Osteocyte (in vitro differentiated cells): ENCODE measurements around the gene URM1. TPM values are rescaled to one million over a fixed set of nuclear protein-coding genes. Genes with fewer than 3 reads are reported as not detected.

Source experiments
- DNase-seq: peaks from one replicate; pipeline ENCODE4 v3.0.0; 2021; ENCODE audit warnings: mixed read lengths; ENCODE audit not compliant: unreplicated experiment; ENCODE audit errors: extremely low spot score
- H3K27ac Mint-ChIP-seq: one replicate; pipeline ENCODE4 v1.8.0; 2021; ENCODE audit warnings: mild to moderate bottlenecking, mixed read lengths; ENCODE audit not compliant: unreplicated experiment
- H3K27me3 Mint-ChIP-seq: one replicate; pipeline ENCODE4 v1.8.0; 2021; ENCODE audit warnings: mixed read lengths; ENCODE audit not compliant: unreplicated experiment
- H3K36me3 Mint-ChIP-seq: one replicate; pipeline ENCODE4 v1.8.0; 2021; ENCODE audit warnings: mixed read lengths; ENCODE audit not compliant: unreplicated experiment
- H3K4me1 Mint-ChIP-seq: one replicate; pipeline ENCODE4 v1.8.0; 2021; ENCODE audit warnings: mixed read lengths; ENCODE audit not compliant: unreplicated experiment
- H3K4me3 Mint-ChIP-seq: one replicate; pipeline ENCODE4 v1.8.0; 2021; ENCODE audit warnings: mild to moderate bottlenecking, moderate library complexity, mixed read lengths; ENCODE audit not compliant: unreplicated experiment
- H3K9me3 Mint-ChIP-seq: one replicate; pipeline ENCODE4 v1.8.0; 2021; ENCODE audit warnings: mixed read lengths; ENCODE audit not compliant: unreplicated experiment
- total RNA-seq: library from RNA; stranded (reverse); gene quantifications from 2 replicates; pipeline ENCODE4 v1.2.1, GENCODE V29; 2021
- TF ChIP-seq, protein P1 (sequence below): fragments of 200-600 bp; sonication (generic); IDR thresholded peaks from 2 replicates; pipeline ENCODE4 v1.5.0; 2021; ENCODE audit warnings: antibody characterized with exemption, mild to moderate bottlenecking, moderate library complexity

The URM1 gene
- total RNA-seq, 1 donor from 2014 or later, result 62.0 TPM

DNA sequence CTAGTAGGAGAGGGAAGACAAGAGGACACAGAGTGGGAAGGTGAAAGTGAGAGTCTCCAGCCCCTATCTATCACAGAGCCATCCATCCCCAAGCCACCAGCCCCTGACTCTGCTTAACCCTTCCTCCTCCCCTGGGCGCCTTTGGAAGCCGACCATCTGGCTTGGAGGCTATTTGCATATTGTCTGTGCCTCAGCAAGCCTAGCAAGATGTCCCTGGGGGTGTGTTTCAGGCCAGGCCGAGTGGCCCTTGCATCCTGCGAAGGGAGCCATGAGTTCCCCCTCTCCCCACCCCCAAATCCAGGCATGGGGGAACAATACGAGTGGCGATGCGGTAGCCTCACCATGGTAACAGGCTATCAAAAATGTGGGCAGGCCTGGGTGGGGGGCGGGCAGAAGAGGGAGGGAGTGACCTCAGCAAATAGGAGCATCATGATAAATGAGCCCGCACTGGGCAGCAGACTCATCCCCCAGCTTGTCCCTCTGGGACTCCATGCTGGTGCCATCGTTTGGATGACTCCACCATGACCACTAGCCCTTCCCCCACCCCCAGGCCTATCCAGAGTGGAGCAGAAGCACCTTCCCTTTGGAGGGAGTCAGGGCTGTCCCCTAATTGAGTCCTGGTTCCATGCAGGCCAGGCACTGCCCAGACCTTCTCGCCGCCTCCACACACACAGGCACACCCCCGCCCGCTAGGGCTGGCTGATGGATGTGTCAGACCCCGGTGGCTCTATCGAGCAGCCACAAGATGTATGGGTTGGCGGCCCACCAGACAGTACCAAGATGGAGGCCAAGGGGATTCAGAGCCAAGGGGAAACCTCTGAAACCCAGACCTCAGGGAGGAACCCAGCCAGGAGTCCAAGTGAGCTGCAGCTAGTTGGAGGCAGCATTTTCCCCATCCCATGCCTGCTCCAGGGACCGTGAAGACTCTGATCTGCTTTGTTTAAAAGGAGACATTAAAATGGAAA is 14.6 kb downstream of the URM1 start:
- H3K36me3 Mint-ChIP-seq, result peaks cover 10% of the 10 kb centered on the region
- H3K27me3 Mint-ChIP-seq, result no peaks in the 10 kb centered on the region
- H3K4me1 Mint-ChIP-seq, result no peaks in the 10 kb centered on the region
- H3K9me3 Mint-ChIP-seq, result no peaks in the 10 kb centered on the region
- DNase-seq, result no peak
- TF ChIP-seq, protein P1, sequence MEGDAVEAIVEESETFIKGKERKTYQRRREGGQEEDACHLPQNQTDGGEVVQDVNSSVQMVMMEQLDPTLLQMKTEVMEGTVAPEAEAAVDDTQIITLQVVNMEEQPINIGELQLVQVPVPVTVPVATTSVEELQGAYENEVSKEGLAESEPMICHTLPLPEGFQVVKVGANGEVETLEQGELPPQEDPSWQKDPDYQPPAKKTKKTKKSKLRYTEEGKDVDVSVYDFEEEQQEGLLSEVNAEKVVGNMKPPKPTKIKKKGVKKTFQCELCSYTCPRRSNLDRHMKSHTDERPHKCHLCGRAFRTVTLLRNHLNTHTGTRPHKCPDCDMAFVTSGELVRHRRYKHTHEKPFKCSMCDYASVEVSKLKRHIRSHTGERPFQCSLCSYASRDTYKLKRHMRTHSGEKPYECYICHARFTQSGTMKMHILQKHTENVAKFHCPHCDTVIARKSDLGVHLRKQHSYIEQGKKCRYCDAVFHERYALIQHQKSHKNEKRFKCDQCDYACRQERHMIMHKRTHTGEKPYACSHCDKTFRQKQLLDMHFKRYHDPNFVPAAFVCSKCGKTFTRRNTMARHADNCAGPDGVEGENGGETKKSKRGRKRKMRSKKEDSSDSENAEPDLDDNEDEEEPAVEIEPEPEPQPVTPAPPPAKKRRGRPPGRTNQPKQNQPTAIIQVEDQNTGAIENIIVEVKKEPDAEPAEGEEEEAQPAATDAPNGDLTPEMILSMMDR, result no peak
- no peak overlapping the region for H3K4me3 Mint-ChIP-seq
- no peak overlapping the region for H3K27ac Mint-ChIP-seq

DNA sequence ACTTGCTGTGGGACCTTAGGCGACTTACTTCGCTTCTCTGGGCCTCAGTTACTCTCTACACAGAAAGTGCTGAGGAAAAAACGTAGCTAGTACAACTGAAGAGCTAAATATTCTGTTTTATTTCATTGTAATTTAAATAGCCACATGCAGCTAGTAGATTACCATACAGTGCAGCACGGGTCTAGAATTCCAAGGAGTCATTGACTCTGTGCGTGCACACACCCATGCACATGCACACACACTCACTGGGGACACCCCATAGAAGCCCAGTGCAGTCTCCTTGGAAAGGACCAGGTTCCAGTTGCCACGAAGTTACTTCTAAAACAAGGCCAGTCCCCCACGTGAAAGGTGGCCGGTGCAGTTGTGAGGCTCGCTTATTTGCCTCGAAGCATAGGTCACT is 17.0 kb downstream of the URM1 start:
- DNase-seq, result no peak
- Mint-ChIP-seq H3K4me3 (no peak overlapping the region), H3K4me1 (no peaks in the 10 kb centered on the region), H3K27me3 (peaks cover 2% of the 10 kb centered on the region), H3K36me3 (peaks cover 15% of the 10 kb centered on the region), H3K9me3 (no peaks in the 10 kb centered on the region), H3K27ac (no peak overlapping the region)
- TF ChIP-seq, protein P1, result no peak

DNA sequence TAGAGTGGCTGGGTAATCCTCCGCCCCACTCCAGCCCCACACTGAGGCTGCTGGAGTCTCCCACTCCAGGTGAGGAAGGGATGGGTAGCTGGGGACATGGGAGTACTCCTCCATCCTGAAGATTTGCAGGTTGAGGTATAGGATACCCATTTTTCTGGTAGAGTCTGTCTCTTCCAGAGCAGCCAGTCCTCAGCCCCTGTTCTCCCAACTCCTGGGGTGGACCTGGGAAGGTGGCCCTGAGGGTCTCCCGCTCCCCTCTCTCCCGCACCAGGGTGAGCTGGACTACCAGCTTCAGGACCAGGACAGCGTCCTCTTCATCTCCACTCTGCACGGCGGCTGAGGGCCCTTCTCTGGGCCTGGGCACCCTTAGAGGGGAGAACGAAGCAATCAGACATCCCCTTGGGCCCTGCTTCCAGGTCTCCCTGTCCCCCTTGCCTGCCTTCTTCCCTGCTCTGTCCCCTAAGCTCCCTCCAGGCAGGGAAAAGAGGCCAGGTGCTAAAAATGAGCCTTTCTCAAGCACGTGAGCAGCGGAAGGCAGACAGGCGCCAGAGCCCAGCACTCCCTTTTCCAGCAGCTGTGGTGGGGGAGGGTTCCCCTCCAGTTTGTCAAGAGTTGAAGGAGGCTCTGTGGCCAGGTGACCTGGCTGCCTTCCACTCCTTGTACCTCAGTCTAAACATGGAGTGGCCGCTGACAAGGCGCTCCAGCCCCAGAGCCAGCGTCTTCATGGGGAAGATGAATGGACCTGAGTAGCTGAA is 18.4 kb downstream of the URM1 start:
- no peak overlapping the region for H3K27ac Mint-ChIP-seq
- no peak overlapping the region for H3K4me3 Mint-ChIP-seq
- peaks cover 2% of the 10 kb centered on the region for H3K27me3 Mint-ChIP-seq
- H3K9me3 Mint-ChIP-seq, result no peaks in the 10 kb centered on the region
- no peak for DNase-seq
- TF ChIP-seq, protein P1, result no peak
- peaks cover 13% of the 10 kb centered on the region for H3K36me3 Mint-ChIP-seq
- peaks cover 7% of the 10 kb centered on the region for H3K4me1 Mint-ChIP-seq

DNA sequence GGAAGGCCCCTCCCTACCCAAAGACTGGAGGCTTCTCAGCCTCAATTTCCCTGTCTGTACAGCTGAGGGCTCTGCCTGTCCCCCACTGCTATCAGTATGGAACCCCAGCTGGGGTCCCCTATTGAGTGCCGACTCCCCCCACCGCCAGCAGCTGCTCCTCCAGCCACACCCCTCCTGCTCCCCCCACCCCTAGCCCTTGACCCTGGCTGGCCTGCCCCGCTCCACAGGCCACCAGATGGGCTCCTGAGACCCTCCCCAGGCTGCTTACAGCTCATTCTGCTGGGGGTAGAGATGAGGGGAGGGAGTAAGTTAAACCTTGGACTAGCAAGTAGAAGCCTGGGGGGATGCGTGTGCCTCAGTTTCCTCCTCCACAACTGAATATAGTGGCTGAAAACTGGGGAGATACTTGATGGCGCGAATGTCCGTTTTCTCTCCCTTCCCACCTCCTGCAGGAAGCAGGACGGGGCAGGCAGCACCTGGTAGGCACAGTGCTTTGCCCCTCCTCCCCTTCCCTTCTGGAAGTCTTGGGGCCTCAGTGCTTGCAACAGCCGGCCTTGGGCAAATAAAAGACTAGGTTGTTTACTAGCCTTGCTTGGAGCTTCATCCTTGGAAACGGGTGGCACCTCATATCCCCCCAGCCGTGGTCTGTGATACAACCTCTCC is 19.1 kb downstream of the URM1 start:
- no peak overlapping the region for H3K27ac Mint-ChIP-seq
- H3K36me3 Mint-ChIP-seq, result peaks cover 9% of the 10 kb centered on the region
- no peaks in the 10 kb centered on the region for H3K9me3 Mint-ChIP-seq
- TF ChIP-seq, protein P1, result no peak
- no peak overlapping the region for H3K4me3 Mint-ChIP-seq
- H3K27me3 Mint-ChIP-seq, result peaks cover 2% of the 10 kb centered on the region
- peaks cover 7% of the 10 kb centered on the region for H3K4me1 Mint-ChIP-seq
- DNase-seq, result no peak
